ENCODE results near the gene USP53.

The USP53 gene

GRCh38 chr4:119289313-119289712 is 76.8 kb downstream of the USP53 start:
- TF ChIP-seq CSRNP3 (CRISPR knock-in tag; IDR thresholded peaks at IDR 0.05) (no peak), SNAI2 (CRISPR knock-in tag; IDR thresholded peaks at IDR 0.05) (no peak), POU6F1 (CRISPR knock-in tag; IDR thresholded peaks at IDR 0.05; ENCODE audit: borderline replicate concordance, low read depth) (no peak)
- ATAC-seq: no peak

- TF ChIP-seq CREB5 (CRISPR knock-in tag; IDR thresholded peaks at IDR 0.05; ENCODE audit: low read depth) (no peak), ZNF70 (CRISPR knock-in tag; IDR thresholded peaks at IDR 0.05) (no peak), TCF4 (CRISPR knock-in tag; IDR thresholded peaks at IDR 0.05; ENCODE audit: borderline replicate concordance) (no peak), ESRRG (CRISPR knock-in tag; IDR thresholded peaks at IDR 0.05) (no peak), BACH2 (CRISPR knock-in tag; IDR thresholded peaks at IDR 0.05; ENCODE audit: borderline replicate concordance) (no peak), RARB (CRISPR knock-in tag; IDR thresholded peaks at IDR 0.05) (no peak)
- ATAC-seq: no peak
These were observed 78.1 kb downstream of the USP53 start for GRCh38 chr4:119290598-119290997.

- no peak for TF ChIP-seq TCF4 (CRISPR knock-in tag; IDR thresholded peaks at IDR 0.05; ENCODE audit: borderline replicate concordance)
- no peak for TF ChIP-seq PPARA (CRISPR knock-in tag; IDR thresholded peaks at IDR 0.05; ENCODE audit: borderline replicate concordance)
- no peak for TF ChIP-seq ZFP30 (CRISPR knock-in tag; IDR thresholded peaks at IDR 0.05)
- no peak for TF ChIP-seq ARNTL (CRISPR knock-in tag; IDR thresholded peaks at IDR 0.05; ENCODE audit: borderline replicate concordance, low read depth)
- no peak for TF ChIP-seq RARB (CRISPR knock-in tag; IDR thresholded peaks at IDR 0.05)
- no peak for TF ChIP-seq CREB5 (CRISPR knock-in tag; IDR thresholded peaks at IDR 0.05; ENCODE audit: low read depth)
- TF ChIP-seq OSR1 (CRISPR knock-in tag; IDR thresholded peaks at IDR 0.05): no peak
- no peak for TF ChIP-seq CSDC2 (CRISPR knock-in tag; IDR thresholded peaks at IDR 0.05)
- no peak for TF ChIP-seq ZNF8 (CRISPR knock-in tag; IDR thresholded peaks at IDR 0.05)
- no peak for TF ChIP-seq TSHZ2 (CRISPR knock-in tag; IDR thresholded peaks at IDR 0.05)
- no peak for TF ChIP-seq SNAI2 (CRISPR knock-in tag; IDR thresholded peaks at IDR 0.05)
- TF ChIP-seq ZFP3 (CRISPR knock-in tag; IDR thresholded peaks at IDR 0.05): no peak
- ATAC-seq: no peak
These were observed 83.8 kb downstream of the USP53 start for GRCh38 chr4:119296356-119296755.

- no peak for ATAC-seq
These were observed 85.3 kb downstream of the USP53 start for GRCh38 chr4:119297795-119298194.

More at GRCh38 chr4:119297795-119298194, 85.3 kb downstream of the USP53 start:
- no peak for TF ChIP-seq PATZ1 (CRISPR knock-in tag; IDR thresholded peaks at IDR 0.05; ENCODE audit: borderline replicate concordance)
- TF ChIP-seq ISL1 (CRISPR knock-in tag; IDR thresholded peaks at IDR 0.05): no peak
